B cell (primary cell): Measurements from ENCODE around the gene THSD4. TPM values are rescaled to one million over a fixed set of nuclear protein-coding genes. Genes with fewer than 3 reads are reported as not detected.

ENCODE experiments used
- ATAC-seq: fragments of 200-7000 bp; cut with Tn5 transposase; one replicate; pipeline ENCODE4 v1.10.0; 2021; ENCODE audit warnings: low read depth, mild to moderate bottlenecking, moderate number of reproducible peaks, moderate library complexity
- CTCF ChIA-PET: fragments of 350-600 bp; sonication (Branson Sonifier 250); formaldehyde crosslinking; loops from one replicate; lab custom pipeline; 2021; ENCODE audit warnings: antibody characterized with exemption, inconsistent platforms; lab: Charles Lee
- POLR2A ChIA-PET: fragments of 350-600 bp; sonication (Branson Sonifier 250); formaldehyde crosslinking; loops from one replicate; lab custom pipeline; 2021; ENCODE audit warnings: antibody characterized with exemption; lab: Charles Lee
- DNase-seq: peaks from one replicate; pipeline ENCODE4 v3.0.0; 2013
- H2AFZ ChIP-seq: 2 replicates; pipeline ENCODE4 v1.6.1; 2012; ENCODE audit warnings: mild to moderate bottlenecking, low read depth, low read length; ENCODE audit not compliant: insufficient read depth, poor library complexity, severe bottlenecking
- H3K27ac ChIP-seq, 2 donors: 1 replicate in 1 of 2; 2 replicates in 1 of 2; pipeline ENCODE4 v1.5.1; 2012 to 2013; ENCODE audit warnings: low read length in 2 of 2, mild to moderate bottlenecking in 2 of 2, moderate library complexity in 1 of 2
- H3K27me3 ChIP-seq, 4 experiments: fragments of 200-600 bp in 1 of 4; sonication (generic) in 1 of 4; replicated peaks in 1 of 4; 1 replicate in 2 of 4; 2 replicates in 2 of 4; pipeline versions ENCODE4 v1.6.1 to v1.7.0; 2013 to 2016; ENCODE audit warnings: low read length in 3 of 4, mild to moderate bottlenecking in 2 of 4, mixed read lengths in 1 of 4, moderate library complexity in 1 of 4; ENCODE audit not compliant: insufficient read depth in 4 of 4, control insufficient read depth in 3 of 4; ENCODE audit errors: control extremely low read depth in 1 of 4
- H3K36me3 ChIP-seq, 2 experiments: replicated peaks in 1 of 2; 1 replicate in 1 of 2; 2 replicates in 1 of 2; pipeline versions ENCODE4 v1.6.1 to v1.7.1; 2013; ENCODE audit warnings: low read length in 1 of 2; ENCODE audit not compliant: insufficient read depth in 2 of 2, control insufficient read depth in 1 of 2; ENCODE audit errors: control extremely low read depth in 1 of 2, extremely low read depth in 1 of 2
- H3K4me1 ChIP-seq, 2 donors: fragments of 200-600 bp in 1 of 2; sonication (generic) in 1 of 2; 1 replicate in 1 of 2; 2 replicates in 1 of 2; pipeline versions ENCODE4 v1.5.1 to v1.6.1; 2013 to 2017; ENCODE audit warnings: low read length in 2 of 2; ENCODE audit not compliant: control insufficient read depth in 2 of 2, insufficient read depth in 2 of 2
- H3K4me2 ChIP-seq: replicated peaks from 2 replicates; pipeline ENCODE3; 2012; ENCODE audit warnings: mild to moderate bottlenecking, low read depth, low read length; ENCODE audit not compliant: poor library complexity, severe bottlenecking
- H3K4me3 ChIP-seq, 5 experiments: fragments of 200-600 bp in 1 of 5; sonication (generic) in 1 of 5; 1 replicate in 3 of 5; 2 replicates in 2 of 5; pipeline versions ENCODE4 v1.5.1 to v1.7.0; 2011 to 2016; ENCODE audit warnings: low read length in 4 of 5, mild to moderate bottlenecking in 4 of 5, low read depth in 2 of 5, control low read depth in 1 of 5, moderate library complexity in 1 of 5; ENCODE audit not compliant: insufficient read depth in 1 of 5; ENCODE audit errors: control extremely low read depth in 1 of 5, extremely low read depth in 1 of 5
- H3K79me2 ChIP-seq: fragments of 200-600 bp; sonication (generic); one replicate; pipeline ENCODE4 v1.6.0; 2016; ENCODE audit warnings: low read length; ENCODE audit not compliant: control insufficient read depth, insufficient read depth
- H3K9ac ChIP-seq: fragments of 200-600 bp; sonication (generic); 2 replicates; pipeline ENCODE4 v1.6.1; 2017; ENCODE audit warnings: mild to moderate bottlenecking, low read length, moderate library complexity
- H3K9me3 ChIP-seq, 3 donors: one replicate each; pipeline versions ENCODE4 v1.6.1 to v1.7.1; 2013; ENCODE audit warnings: low read length in 2 of 3; ENCODE audit not compliant: control insufficient read depth in 2 of 3, insufficient read depth in 1 of 3; ENCODE audit errors: control extremely low read depth in 1 of 3
- H4K20me1 ChIP-seq: 2 replicates; pipeline ENCODE4 v1.6.0; 2012; ENCODE audit warnings: mild to moderate bottlenecking, low read length; ENCODE audit not compliant: insufficient read depth, control insufficient read depth, poor library complexity, severe bottlenecking
- H3K27ac Mint-ChIP-seq: one replicate; pipeline ENCODE4 v1.8.0; 2021; ENCODE audit warnings: mixed read lengths
- H3K27me3 Mint-ChIP-seq: one replicate; pipeline ENCODE4 v1.8.0; 2021; ENCODE audit warnings: mixed read lengths
- H3K4me1 Mint-ChIP-seq: one replicate; pipeline ENCODE4 v1.8.0; 2021; ENCODE audit warnings: mixed read lengths
- H3K4me3 Mint-ChIP-seq: one replicate; pipeline ENCODE4 v1.8.0; 2021; ENCODE audit warnings: mixed read lengths
- H3K9me3 Mint-ChIP-seq: one replicate; pipeline ENCODE4 v1.8.0; 2022; ENCODE audit warnings: mixed read lengths; ENCODE audit not compliant: insufficient read depth
- EZH2 ChIP-seq: IDR thresholded peaks from 2 replicates; pipeline ENCODE4 v1.6.1; 2012; ENCODE audit warnings: borderline replicate concordance, low read depth, mild to moderate bottlenecking, moderate library complexity, low read length; ENCODE audit not compliant: insufficient read depth, poor library complexity, severe bottlenecking
- WGBS: methylation state at CpG from one replicate; pipeline ENCODE4 v1.1.5; 2013; ENCODE audit warnings: missing lambda C conversion rate; ENCODE audit not compliant: insufficient coverage; 5-methylcytosine and 5-hydroxymethylcytosine counted together
- intact Hi-C: fragments of 100-400 bp; cut with micrococcal nuclease; formaldehyde crosslinking; loops from one replicate; pipeline ENCODE4 v1.10.0; 2022
- polyA plus RNA-seq: library from polyadenylated mRNA; depleted of rRNA; stranded (reverse); fragments of >200 nt; gene quantifications from 2 replicates; pipeline ENCODE4 v1.2.3, GENCODE V29; 2012
- total RNA-seq, 2 donors: library from RNA; stranded (reverse); fragments of 120-200 nt in 1 of 2; gene quantifications; 1 replicate in 1 of 2; 2 replicates in 1 of 2; pipeline versions ENCODE4 v1.2.3 to v1.2.4, GENCODE V29; 2013 to 2022
- TF ChIP-seq, protein P1 (sequence below): fragments of 200-600 bp; IDR thresholded peaks from one replicate; pipeline ENCODE4 v1.8.0; 2022; ENCODE audit warnings: antibody characterized with exemption, mild to moderate bottlenecking

THSD4 gene
- total and polyA plus RNA-seq, 2 donors (not counting 1 experiment from before 2014, with no cell fraction given) = not detected

DNA sequence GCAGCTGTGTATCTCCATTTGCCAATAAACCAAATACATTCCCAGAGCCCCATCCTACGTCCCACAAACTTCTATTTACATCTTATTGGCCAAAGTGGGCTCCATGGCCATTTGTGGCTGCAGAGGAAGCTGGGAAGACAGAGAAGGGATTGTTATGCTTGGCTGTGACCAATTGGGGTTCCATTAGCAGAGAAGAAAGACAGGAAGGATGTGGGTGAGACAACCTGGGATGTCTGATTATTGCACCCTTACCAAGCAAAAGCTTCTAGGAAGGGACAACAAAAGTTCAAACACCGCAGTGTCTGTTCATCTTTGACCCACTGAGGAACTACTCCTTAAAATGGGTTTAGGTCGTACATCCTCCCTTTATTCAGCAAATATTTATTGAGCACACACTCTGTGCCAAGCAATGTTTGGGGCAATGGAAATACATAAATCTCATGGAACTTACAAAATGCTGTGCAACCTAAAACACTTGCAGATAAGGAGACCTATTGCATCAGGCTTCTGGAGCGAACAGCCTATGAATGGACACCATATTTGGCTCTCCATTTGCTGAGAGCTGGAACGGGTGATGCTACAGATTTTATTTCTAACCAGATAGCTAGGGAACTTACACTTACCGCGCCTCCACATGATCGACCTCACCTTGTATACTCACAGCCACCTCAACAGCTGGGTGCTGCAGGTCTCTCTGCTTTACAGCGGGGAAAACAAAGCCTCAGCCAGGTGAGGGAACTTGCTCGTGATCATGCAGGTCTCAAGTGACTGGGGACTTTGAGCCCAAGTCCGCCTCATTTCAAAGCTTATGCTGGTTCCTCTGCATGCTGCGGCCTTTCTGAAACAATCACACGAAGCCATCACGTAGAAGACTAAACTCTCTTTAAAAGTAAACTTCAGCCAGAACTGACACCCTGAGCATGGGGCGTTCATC, 673.6 kb downstream of the THSD4 start:
- ATAC-seq (no peak), DNase-seq (no peak)
- Histone ChIP-seq H2AFZ (no peak overlapping the region), H4K20me1 (no peaks in the 10 kb centered on the region), H3K4me3 (no peak overlapping the region), H3K36me3 (no peaks in the 10 kb centered on the region), H3K4me2 (no peak overlapping the region), H3K9me3 (no peaks in the 10 kb centered on the region), H3K4me1 (no peaks in the 10 kb centered on the region), H3K27me3 (no peaks in the 10 kb centered on the region), H3K9ac (no peak overlapping the region), H3K79me2 (no peaks in the 10 kb centered on the region), H3K27ac (no peak overlapping the region)
- CTCF ChIA-PET = interaction anchor here (0.6 to 2.5 kb wide), 2 partner anchors 12 to 89 kb away, joined by 3 to 5 read pairs; no protein-coding TSS in a partner anchor
- POLR2A ChIA-PET = no interaction called here
- no peak overlapping the region for H3K4me3 Mint-ChIP-seq
- H3K27ac Mint-ChIP-seq = no peak overlapping the region
- 99% methylated on average over 13 of the region's 15 CpGs for WGBS
- H3K9me3 Mint-ChIP-seq = no peaks in the 10 kb centered on the region
- peaks cover 15% of the 10 kb centered on the region for H3K27me3 Mint-ChIP-seq
- intact Hi-C loops = no loop called here
- no peaks in the 10 kb centered on the region for H3K4me1 Mint-ChIP-seq
- no peak for TF ChIP-seq EZH2
- TF ChIP-seq, protein P1, sequence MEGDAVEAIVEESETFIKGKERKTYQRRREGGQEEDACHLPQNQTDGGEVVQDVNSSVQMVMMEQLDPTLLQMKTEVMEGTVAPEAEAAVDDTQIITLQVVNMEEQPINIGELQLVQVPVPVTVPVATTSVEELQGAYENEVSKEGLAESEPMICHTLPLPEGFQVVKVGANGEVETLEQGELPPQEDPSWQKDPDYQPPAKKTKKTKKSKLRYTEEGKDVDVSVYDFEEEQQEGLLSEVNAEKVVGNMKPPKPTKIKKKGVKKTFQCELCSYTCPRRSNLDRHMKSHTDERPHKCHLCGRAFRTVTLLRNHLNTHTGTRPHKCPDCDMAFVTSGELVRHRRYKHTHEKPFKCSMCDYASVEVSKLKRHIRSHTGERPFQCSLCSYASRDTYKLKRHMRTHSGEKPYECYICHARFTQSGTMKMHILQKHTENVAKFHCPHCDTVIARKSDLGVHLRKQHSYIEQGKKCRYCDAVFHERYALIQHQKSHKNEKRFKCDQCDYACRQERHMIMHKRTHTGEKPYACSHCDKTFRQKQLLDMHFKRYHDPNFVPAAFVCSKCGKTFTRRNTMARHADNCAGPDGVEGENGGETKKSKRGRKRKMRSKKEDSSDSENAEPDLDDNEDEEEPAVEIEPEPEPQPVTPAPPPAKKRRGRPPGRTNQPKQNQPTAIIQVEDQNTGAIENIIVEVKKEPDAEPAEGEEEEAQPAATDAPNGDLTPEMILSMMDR = no peak

DNA sequence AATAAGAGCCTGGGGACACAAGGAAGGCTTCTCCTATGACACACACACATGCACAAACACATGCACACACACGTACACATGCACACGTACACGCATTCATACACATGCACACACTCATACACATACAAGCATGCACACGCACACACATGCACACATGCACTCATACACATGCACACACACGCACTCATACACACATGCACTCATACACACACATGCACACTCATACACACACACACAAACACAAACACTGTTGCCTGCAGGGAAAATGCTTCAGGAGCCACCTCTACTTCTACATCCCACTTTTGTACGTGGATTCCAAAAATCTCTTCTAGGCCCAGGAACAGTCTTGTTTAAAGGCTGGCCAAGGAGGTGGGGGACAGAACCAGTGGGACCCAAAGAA, 674.3 kb downstream of the THSD4 start:
- Mint-ChIP-seq H3K27me3 (peaks cover 15% of the 10 kb centered on the region), H3K9me3 (no peaks in the 10 kb centered on the region), H3K4me3 (no peak overlapping the region), H3K4me1 (no peaks in the 10 kb centered on the region), H3K27ac (no peak overlapping the region)
- no peaks in the 10 kb centered on the region for H3K4me1 ChIP-seq
- no peaks in the 10 kb centered on the region for H3K36me3 ChIP-seq
- H3K4me2 ChIP-seq = no peak overlapping the region
- H3K27me3 ChIP-seq = no peaks in the 10 kb centered on the region
- no peak overlapping the region for H3K9ac ChIP-seq
- CTCF ChIA-PET = no interaction called here
- no peak overlapping the region for H3K4me3 ChIP-seq
- 96% methylated on average over 6 of the region's 6 CpGs for WGBS
- H3K27ac ChIP-seq = no peak overlapping the region
- intact Hi-C loops = no loop called here
- POLR2A ChIA-PET = no interaction called here
- H4K20me1 ChIP-seq = no peaks in the 10 kb centered on the region
- DNase-seq (no peak), ATAC-seq (no peak)
- no peaks in the 10 kb centered on the region for H3K79me2 ChIP-seq
- no peak overlapping the region for H2AFZ ChIP-seq
- no peaks in the 10 kb centered on the region for H3K9me3 ChIP-seq
- TF ChIP-seq EZH2 = no peak
- TF ChIP-seq, protein P1 = no peak
